Endothelial cell of umbilical vein (primary cell): Measurements from ENCODE around the gene R3HCC1L. TPM values are rescaled to one million over a fixed set of nuclear protein-coding genes. Genes with fewer than 3 reads are reported as not detected.

Experiments
- BruUV-seq: library from RNA; stranded (reverse); fragments of 400-500 nt; replicated peaks from 2 replicates; lab custom pipeline; 2021; lab: Mats Ljungman, UMichigan
- CTCF ChIA-PET: fragments of 300-600, 350-600 bp; sonication (Branson Sonifier 250); formaldehyde crosslinking; loops from one replicate; lab custom pipeline; 2021; ENCODE audit warnings: antibody characterized with exemption, inconsistent platforms; lab: Charles Lee
- POLR2A ChIA-PET: fragments of 300-600, 350-600 bp; sonication (Branson Sonifier 250); formaldehyde crosslinking; loops from one replicate; lab custom pipeline; 2021; ENCODE audit warnings: antibody characterized with exemption, inconsistent platforms; lab: Charles Lee
- DNase-seq: peaks from one replicate; pipeline ENCODE4 v3.0.0-alpha.2; 2011; ENCODE audit warnings: low read depth, low spot score
- FAIRE-seq: peaks from 2 replicates; lab custom pipeline; 2011; peaks lifted over from hg19 to GRCh38; lab: Jason Lieb, UNC
- H2AFZ ChIP-seq: 2 replicates; pipeline ENCODE4 v1.6.0; 2012; ENCODE audit warnings: low read depth, low read length, control low read depth, inconsistent platforms
- H3K27ac ChIP-seq: 2 replicates; pipeline ENCODE4 v1.5.1; 2011; ENCODE audit warnings: low read depth, mild to moderate bottlenecking, control low read depth, low read length, moderate library complexity; ENCODE audit not compliant: insufficient read depth
- H3K27me3 ChIP-seq, 2 experiments: 2 replicates each; pipeline versions ENCODE4 v1.6.0 to v1.6.1; 2011; ENCODE audit warnings: low read length in 2 of 2, mixed read lengths in 1 of 2; ENCODE audit not compliant: control insufficient read depth in 2 of 2, insufficient read depth in 2 of 2
- H3K36me3 ChIP-seq, 2 experiments: 2 replicates in 1 of 2; 3 replicates in 1 of 2; pipeline ENCODE4 v1.5.1; 2011; ENCODE audit warnings: low read length in 2 of 2, mild to moderate bottlenecking in 1 of 2, moderate library complexity in 1 of 2; ENCODE audit not compliant: control insufficient read depth in 2 of 2, insufficient read depth in 2 of 2; ENCODE audit errors: extremely low read depth in 1 of 2
- H3K4me1 ChIP-seq: 3 replicates; pipeline ENCODE4 v1.5.1; 2011; ENCODE audit warnings: mild to moderate bottlenecking, low read length; ENCODE audit not compliant: control insufficient read depth, insufficient read depth; ENCODE audit errors: extremely low read depth
- H3K4me2 ChIP-seq: 2 replicates; pipeline ENCODE4 v1.6.1; 2011; ENCODE audit warnings: low read length, control low read depth, mixed read lengths; ENCODE audit not compliant: insufficient read depth
- H3K4me3 ChIP-seq, 3 experiments: fragments of 200-600 bp in 1 of 3; sonication (generic), shearing (Covaris generic) in 1 of 3; replicated peaks in 1 of 3; 2 replicates each; pipeline ENCODE4 v1.5.1; 2011 to 2016; ENCODE audit warnings: control low read depth in 3 of 3, low read length in 3 of 3, mild to moderate bottlenecking in 2 of 3, inconsistent platforms in 1 of 3, low read depth in 1 of 3, moderate library complexity in 1 of 3; ENCODE audit not compliant: insufficient read depth in 1 of 3
- H3K79me2 ChIP-seq: 2 replicates; pipeline ENCODE4 v1.6.0; 2012; ENCODE audit warnings: low read length, inconsistent platforms; ENCODE audit not compliant: control insufficient read depth, insufficient read depth
- H3K9ac ChIP-seq: replicated peaks from 2 replicates; pipeline ENCODE3; 2011; ENCODE audit warnings: low read length, control low read depth; ENCODE audit not compliant: insufficient read depth; ENCODE audit errors: extremely low read depth
- H3K9me1 ChIP-seq: replicated peaks from 3 replicates; pipeline ENCODE4 v1.6.0; 2011; ENCODE audit warnings: mild to moderate bottlenecking, low read length; ENCODE audit not compliant: control insufficient read depth, insufficient read depth; ENCODE audit errors: extremely low read depth
- H3K9me3 ChIP-seq: replicated peaks from 2 replicates; pipeline ENCODE4 v1.5.1; 2012; ENCODE audit warnings: low read length, inconsistent platforms; ENCODE audit not compliant: control insufficient read depth, insufficient read depth
- H4K20me1 ChIP-seq: replicated peaks from 2 replicates; pipeline ENCODE3; 2011; ENCODE audit warnings: mild to moderate bottlenecking, low read length; ENCODE audit not compliant: control insufficient read depth, insufficient read depth; ENCODE audit errors: extremely low read depth
- EZH2 ChIP-seq: IDR thresholded peaks from 2 replicates; pipeline ENCODE4 v1.6.1; 2012; ENCODE audit warnings: borderline replicate concordance, low read depth, mild to moderate bottlenecking, moderate library complexity, low read length, inconsistent platforms; ENCODE audit not compliant: severe bottlenecking
- FOS ChIP-seq: IDR thresholded peaks from 2 replicates; pipeline ENCODE4 v1.6.1; 2011; ENCODE audit warnings: mild to moderate bottlenecking, low read length, moderate library complexity, borderline replicate concordance; ENCODE audit not compliant: insufficient read depth
- GATA2 ChIP-seq: IDR thresholded peaks from 2 replicates; pipeline ENCODE4 v1.7.0; 2011; ENCODE audit warnings: low read depth, mild to moderate bottlenecking, moderate library complexity, mixed read lengths, low read length; ENCODE audit not compliant: insufficient read length, insufficient read depth
- JUN ChIP-seq: IDR thresholded peaks from 2 replicates; pipeline ENCODE4 v1.6.1; 2011; ENCODE audit warnings: borderline replicate concordance, low read depth; ENCODE audit not compliant: insufficient read length, insufficient read depth
- MYC ChIP-seq: IDR thresholded peaks from one replicate; pipeline ENCODE4 v1.6.1; 2011; ENCODE audit warnings: mild to moderate bottlenecking, low read depth, low read length
- POLR2A ChIP-seq: IDR thresholded peaks from 2 replicates; pipeline ENCODE4 v1.6.1; 2012; ENCODE audit warnings: low read depth, mild to moderate bottlenecking, control low read depth, low read length
- POLR2AphosphoS5 ChIP-seq: IDR thresholded peaks from 2 replicates; pipeline ENCODE4 v1.6.1; 2012; ENCODE audit warnings: low read depth, mild to moderate bottlenecking, control low read depth, low read length, moderate library complexity; ENCODE audit not compliant: insufficient read depth
- dilution Hi-C: fragments of 300-500 bp; cut with MboI; formaldehyde crosslinking; loops from one replicate; pipeline ENCODE4 v1.15.0; 2019; ENCODE audit warnings: low sequenced_read_pairs; ENCODE audit not compliant: extremely low pct_ligation_motif_present
- intact Hi-C: fragments of 100-400 bp; cut with micrococcal nuclease; formaldehyde crosslinking; loops from one replicate; pipeline ENCODE4 v1.10.0; 2022
- polyA plus RNA-seq, 4 experiments: library from polyadenylated mRNA; depleted of rRNA in 3 of 4; stranded (reverse) in 3 of 4; unstranded in 1 of 4; fragments of >200 nt; gene quantifications; 2 replicates each; pipeline versions ENCODE4 v1.2.1 to v1.2.3, GENCODE V29; 2011 to 2012; ENCODE audit warnings: missing spikeins in 1 of 4
- total RNA-seq: library from RNA; stranded (reverse); gene quantifications from 2 replicates; pipeline ENCODE4 v1.2.3, GENCODE V29; 2021
- TF ChIP-seq, protein P1 (sequence below): IDR thresholded peaks from 2 replicates; pipeline ENCODE4 v1.6.1; 2011; ENCODE audit not compliant: insufficient read depth, insufficient read length
- TF ChIP-seq, protein P2 (sequence below), 2 donors: IDR thresholded peaks; 1 replicate in 1 of 2; 2 replicates in 1 of 2; pipeline ENCODE4 v1.5.1; 2011; ENCODE audit warnings: low read length in 2 of 2, mild to moderate bottlenecking in 2 of 2, moderate library complexity in 2 of 2, control low read depth in 1 of 2, inconsistent platforms in 1 of 2, low read depth in 1 of 2; ENCODE audit not compliant: insufficient read depth in 1 of 2; ENCODE audit errors: extremely low read depth in 1 of 2

R3HCC1L gene
- total and polyA plus RNA-seq, 2 donors (not counting 3 experiments of a cell fraction or from before 2014, with no cell fraction given): 6.3 to 12.4 TPM

DNA sequence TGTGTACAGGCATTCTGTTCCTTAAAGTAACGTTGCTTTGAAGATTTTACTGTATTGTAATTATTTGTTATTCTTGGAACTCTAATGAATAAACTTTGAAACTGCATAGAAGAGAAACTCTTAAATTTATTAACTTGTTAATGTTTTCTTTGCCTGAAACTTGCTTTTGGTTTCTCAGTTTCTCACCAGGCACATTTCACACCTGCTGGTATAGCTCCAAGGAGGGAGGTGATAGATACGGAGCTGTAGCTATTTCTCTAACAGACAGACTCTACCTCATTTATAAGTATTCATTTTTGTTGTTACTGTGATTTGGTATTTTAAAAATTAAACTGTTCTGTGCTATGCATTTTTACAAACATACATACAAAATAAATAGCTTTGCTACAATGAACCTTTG is 32.7 kb downstream of the R3HCC1L start:
- POLR2A ChIA-PET: no interaction called here
- FAIRE-seq (no peak), DNase-seq (no peak)
- H4K20me1 ChIP-seq: no peaks in the 10 kb centered on the region
- no peaks in the 10 kb centered on the region for H3K4me1 ChIP-seq
- H3K4me2 ChIP-seq: no peak overlapping the region
- dilution Hi-C loops: no loop called here
- no peaks in the 10 kb centered on the region for H3K27me3 ChIP-seq
- intact Hi-C loops: no loop called here
- no peak overlapping the region for H3K9ac ChIP-seq
- H2AFZ ChIP-seq: no peak overlapping the region
- H3K79me2 ChIP-seq: no peaks in the 10 kb centered on the region
- TF ChIP-seq FOS (no peak), GATA2 (no peak), EZH2 (no peak), JUN (no peak), POLR2AphosphoS5 (no peak), POLR2A (no peak), MYC (no peak)
- TF ChIP-seq, protein P1, sequence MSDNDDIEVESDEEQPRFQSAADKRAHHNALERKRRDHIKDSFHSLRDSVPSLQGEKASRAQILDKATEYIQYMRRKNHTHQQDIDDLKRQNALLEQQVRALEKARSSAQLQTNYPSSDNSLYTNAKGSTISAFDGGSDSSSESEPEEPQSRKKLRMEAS: no peak
- TF ChIP-seq, protein P2, sequence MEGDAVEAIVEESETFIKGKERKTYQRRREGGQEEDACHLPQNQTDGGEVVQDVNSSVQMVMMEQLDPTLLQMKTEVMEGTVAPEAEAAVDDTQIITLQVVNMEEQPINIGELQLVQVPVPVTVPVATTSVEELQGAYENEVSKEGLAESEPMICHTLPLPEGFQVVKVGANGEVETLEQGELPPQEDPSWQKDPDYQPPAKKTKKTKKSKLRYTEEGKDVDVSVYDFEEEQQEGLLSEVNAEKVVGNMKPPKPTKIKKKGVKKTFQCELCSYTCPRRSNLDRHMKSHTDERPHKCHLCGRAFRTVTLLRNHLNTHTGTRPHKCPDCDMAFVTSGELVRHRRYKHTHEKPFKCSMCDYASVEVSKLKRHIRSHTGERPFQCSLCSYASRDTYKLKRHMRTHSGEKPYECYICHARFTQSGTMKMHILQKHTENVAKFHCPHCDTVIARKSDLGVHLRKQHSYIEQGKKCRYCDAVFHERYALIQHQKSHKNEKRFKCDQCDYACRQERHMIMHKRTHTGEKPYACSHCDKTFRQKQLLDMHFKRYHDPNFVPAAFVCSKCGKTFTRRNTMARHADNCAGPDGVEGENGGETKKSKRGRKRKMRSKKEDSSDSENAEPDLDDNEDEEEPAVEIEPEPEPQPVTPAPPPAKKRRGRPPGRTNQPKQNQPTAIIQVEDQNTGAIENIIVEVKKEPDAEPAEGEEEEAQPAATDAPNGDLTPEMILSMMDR (IDR thresholded peaks at IDR 0.05; ENCODE audit: extremely low read depth in 1 of 2, insufficient read depth in 1 of 2, low read depth in 1 of 2, low read length in 2 of 2): no peak
- H3K9me3 ChIP-seq: no peaks in the 10 kb centered on the region
- H3K36me3 ChIP-seq: peaks cover 0 to 2% of the 10 kb centered on the region in 2 experiments
- no peak overlapping the region for H3K4me3 ChIP-seq
- H3K27ac ChIP-seq: no peak overlapping the region
- CTCF ChIA-PET: interaction anchor here (0.8 to 2.5 kb wide), 4 partner anchors 32 to 1079 kb away, joined by 3 to 16 read pairs (median 5); partner anchors contain the start of gene R3HCC1L
- no TSS peak for BruUV-seq
- no peaks in the 10 kb centered on the region for H3K9me1 ChIP-seq
